ENCODE results near the gene PGP. TPM values are rescaled to one million over a fixed set of nuclear protein-coding genes. Genes with fewer than 3 reads are reported as not detected.

Gene PGP
- total and polyA plus RNA-seq, 2 of the 4 experiments (the other 2 are of a cell fraction), result 4.1 to 9.4 TPM

DNA sequence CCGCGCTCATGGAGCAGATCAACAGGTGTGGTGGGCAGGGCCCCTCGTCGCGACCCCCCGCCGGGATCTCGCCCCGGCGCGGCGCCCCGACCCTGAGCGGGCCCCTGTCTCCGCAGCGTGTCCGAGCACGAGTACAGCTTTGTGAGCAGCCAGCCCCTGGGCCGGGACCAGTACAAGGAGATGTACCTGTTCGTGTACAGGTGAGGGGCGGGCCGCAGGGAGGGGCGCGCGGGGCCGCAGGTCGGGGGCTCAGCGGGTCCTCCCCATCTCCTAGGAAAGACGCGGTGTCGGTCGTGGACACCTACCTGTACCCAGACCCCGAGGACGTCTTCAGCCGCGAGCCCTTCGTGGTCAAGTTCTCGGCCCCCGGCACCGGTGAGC lies 22.5 kb upstream of the PGP start:
- Histone ChIP-seq H2BK20ac (ENCODE audit: low read depth, low read length) (no peak overlapping the region), H4K5ac (ENCODE audit: low read depth, low read length) (no peak overlapping the region), H2AK5ac (ENCODE audit: low read depth, low read length) (no peak overlapping the region), H4K8ac (ENCODE audit: low read depth in 2 of 2, low read length in 2 of 2) (no peak overlapping the region), H3K4me2 (ENCODE audit: low read depth, low read length) (peak overlapping the region; percentile 68), H2AFZ (replicated peaks; ENCODE audit: low read length, poor library complexity) (peak overlapping the region; percentile 43), H2AK9ac (replicated peaks; ENCODE audit: low read depth, low read length, poor library complexity) (peak overlapping the region; percentile 65), H3K4me1 (ENCODE audit: control insufficient read depth, insufficient read depth, low read length) (peaks cover 5% of the 10 kb centered on the region; the same call in 1 of the 2 replicates), H2BK120ac (ENCODE audit: low read depth, low read length) (no peak overlapping the region), H3K4ac (ENCODE audit: low read depth, low read length) (no peak overlapping the region), H3K9ac (ENCODE audit: low read depth, low read length) (no peak overlapping the region), H4K91ac (ENCODE audit: insufficient read depth, low read depth, low read length) (no peak overlapping the region), H3K9me3 (ENCODE audit: control insufficient read depth, insufficient read depth, low read length) (no peaks in the 10 kb centered on the region), H3K56ac (ENCODE audit: extremely low read depth, insufficient read depth, low read length) (no peak overlapping the region), H3K4me3 (ENCODE audit: insufficient read depth, low read depth, low read length) (peak overlapping the region; percentile 6), H3K27me3 (ENCODE audit: control insufficient read depth, insufficient read depth, low read length) (peaks cover 9% of the 10 kb centered on the region), H3K18ac (ENCODE audit: low read depth, low read length) (no peak overlapping the region), H3K27ac (ENCODE audit: insufficient read depth, low read length) (no peak overlapping the region), H3K14ac (replicated peaks; ENCODE audit: low read depth, low read length) (no peak overlapping the region), H3K23ac (ENCODE audit: low read depth, low read length) (no peak overlapping the region), H4K20me1 (ENCODE audit: insufficient read depth, low read length) (peaks cover 14% of the 10 kb centered on the region), H3K36me3 (ENCODE audit: control insufficient read depth, insufficient read depth, low read length) (peaks cover 36% of the 10 kb centered on the region), H2BK5ac (ENCODE audit: low read depth, low read length, poor library complexity, severe bottlenecking) (no peak overlapping the region), H3K79me1 (ENCODE audit: low read depth in 1 of 2, low read length in 2 of 2) (no peaks in the 10 kb centered on the region), H3K9me1 (ENCODE audit: insufficient read depth, low read length) (no peaks in the 10 kb centered on the region), H2BK15ac (ENCODE audit: low read depth, low read length) (no peak overlapping the region)
- dilution Hi-C loops (cut with HindIII; ENCODE audit: low sequenced_read_pairs, unreplicated experiment) (no loop called here), in situ Hi-C loops (cut with MboI; ENCODE audit: low sequenced_read_pairs) (no loop called here), intact Hi-C loops (cut with micrococcal nuclease) (no loop called here)
- ATAC-seq (ENCODE audit: low read depth) (no peak), DNase-seq (no peak)
- POLR2A ChIA-PET (ENCODE audit: unreplicated experiment), result no interaction called here
- TF ChIP-seq NFE2L2 (IDR thresholded peaks at IDR 0.05; ENCODE audit: low read depth, low read length) (no peak), MXI1 (IDR thresholded peaks at IDR 0.05; ENCODE audit: borderline replicate concordance, low read depth, low read length) (no peak)
- 15% methylated on average over 14 of the region's 40 CpGs; no CpG with 5 or more reads in 1 of the 2 experiments for WGBS, 2 experiments (ENCODE audit: extremely low coverage in 2 of 2, insufficient read length in 1 of 2)
- CTCF ChIA-PET, result interaction anchor here (1.2 kb wide), 1 partner anchor 11 kb away, joined by 4 read pairs; no protein-coding TSS in a partner anchor
- BruUV-seq (replicated peaks), result no TSS peak
